MG63 (cell line): ENCODE data around the gene TTLL7. TPM values are rescaled to one million over a fixed set of nuclear protein-coding genes. Genes with fewer than 3 reads are reported as not detected.

ENCODE experiments used
- DNase-seq: peaks from one replicate; pipeline ENCODE4 v3.0.0-alpha.2; 2020
- H3K27me3 ChIP-seq: fragments of 250-450 bp; sonication (Bioruptor Pico); 2 replicates; pipeline ENCODE4 v1.5.1; 2020; ENCODE audit warnings: mild to moderate bottlenecking, moderate library complexity
- H3K36me3 ChIP-seq: fragments of 250-450 bp; sonication (Bioruptor Pico); 2 replicates; pipeline ENCODE4 v1.5.1; 2020; ENCODE audit warnings: mild to moderate bottlenecking, moderate library complexity
- H3K4me3 ChIP-seq: fragments of 250-450 bp; sonication (Bioruptor Pico); 2 replicates; pipeline ENCODE4 v1.5.1; 2020; ENCODE audit warnings: mild to moderate bottlenecking, moderate library complexity
- H3K9me3 ChIP-seq: fragments of 250-450 bp; sonication (Bioruptor Pico); 2 replicates; pipeline ENCODE4 v1.5.1; 2020; ENCODE audit warnings: mild to moderate bottlenecking, moderate library complexity
- total RNA-seq: library from RNA; depleted of rRNA; stranded (reverse); fragments of >200 nt; shearing (Covaris generic); gene quantifications from 2 replicates; pipeline ENCODE4 v1.2.3, GENCODE V29; 2014; ENCODE audit warnings: low replicate concordance

Gene TTLL7
- total RNA-seq, 1 experiment from 2014 or later = 0.03 TPM

DNA sequence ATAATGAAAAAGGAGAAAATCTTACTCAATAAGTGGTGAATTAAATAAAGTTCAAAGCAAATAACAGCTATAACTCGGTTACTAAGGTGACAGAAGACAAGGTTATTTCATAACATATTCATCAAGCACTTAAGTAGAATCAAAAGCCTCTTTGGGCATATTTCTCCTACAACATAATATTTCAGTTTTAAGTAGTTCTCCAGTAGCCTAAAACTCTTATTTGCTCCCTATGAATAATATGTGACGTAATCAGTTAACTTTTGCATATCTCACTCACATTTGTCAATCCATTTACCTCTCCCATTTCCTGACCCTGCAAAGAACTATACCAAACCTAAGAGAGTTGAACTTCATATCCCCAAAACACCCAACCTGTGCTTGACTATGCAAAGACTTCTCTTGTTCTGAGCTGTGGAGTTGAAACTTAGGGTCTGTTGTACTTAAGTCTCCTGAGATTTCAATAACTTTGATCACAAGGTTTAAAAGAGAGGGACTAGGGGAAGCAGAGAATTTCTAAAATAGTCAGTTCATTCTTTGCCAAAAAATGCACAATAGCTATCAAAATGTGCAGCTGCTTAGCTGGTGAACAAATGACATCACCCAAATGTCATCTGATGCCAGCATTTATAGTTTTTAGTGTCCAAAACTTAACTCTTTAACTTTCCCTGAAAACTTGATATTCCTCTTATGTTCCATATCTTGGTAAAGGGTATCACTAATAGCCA lies 37.2 kb downstream of the TTLL7 start:
- no peaks in the 10 kb centered on the region for H3K36me3 ChIP-seq
- DNase-seq = no peak

DNA sequence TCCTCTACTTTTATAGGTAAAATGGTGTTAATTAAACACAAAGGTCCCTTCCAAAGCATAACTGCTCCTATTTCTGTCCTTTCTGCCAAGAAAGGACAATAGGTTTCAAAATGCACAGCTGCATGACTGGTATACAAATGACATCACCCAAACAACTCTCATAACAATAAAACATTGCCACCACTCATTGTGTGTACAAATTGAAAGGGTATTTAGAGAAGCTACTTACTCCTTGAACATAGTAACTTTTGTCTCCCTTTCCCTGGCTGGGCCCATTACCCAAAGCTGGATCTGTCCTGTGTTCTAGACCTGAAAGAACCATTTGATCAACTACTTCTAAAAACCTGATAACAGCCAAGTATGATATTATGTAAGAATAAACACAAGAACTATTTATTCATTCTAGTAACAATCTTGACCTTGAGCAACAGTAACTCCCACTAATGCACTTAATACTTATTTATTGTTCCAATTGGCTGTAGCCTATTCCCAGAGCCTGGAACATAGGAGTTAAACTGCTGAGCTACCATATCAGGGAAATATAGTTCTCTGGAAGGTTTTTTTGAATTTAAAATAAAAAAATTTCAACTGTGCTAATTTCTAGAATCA lies 38.2 kb downstream of the TTLL7 start:
- DNase-seq = no peak
- no peaks in the 10 kb centered on the region for H3K27me3 ChIP-seq
- no peaks in the 10 kb centered on the region for H3K36me3 ChIP-seq
- no peaks in the 10 kb centered on the region for H3K9me3 ChIP-seq
- H3K4me3 ChIP-seq = no peak overlapping the region

More for the DNA sequence above, 37.2 kb downstream of the TTLL7 start:
- Histone ChIP-seq H3K9me3 (no peaks in the 10 kb centered on the region), H3K4me3 (no peak overlapping the region), H3K27me3 (no peaks in the 10 kb centered on the region)

DNA sequence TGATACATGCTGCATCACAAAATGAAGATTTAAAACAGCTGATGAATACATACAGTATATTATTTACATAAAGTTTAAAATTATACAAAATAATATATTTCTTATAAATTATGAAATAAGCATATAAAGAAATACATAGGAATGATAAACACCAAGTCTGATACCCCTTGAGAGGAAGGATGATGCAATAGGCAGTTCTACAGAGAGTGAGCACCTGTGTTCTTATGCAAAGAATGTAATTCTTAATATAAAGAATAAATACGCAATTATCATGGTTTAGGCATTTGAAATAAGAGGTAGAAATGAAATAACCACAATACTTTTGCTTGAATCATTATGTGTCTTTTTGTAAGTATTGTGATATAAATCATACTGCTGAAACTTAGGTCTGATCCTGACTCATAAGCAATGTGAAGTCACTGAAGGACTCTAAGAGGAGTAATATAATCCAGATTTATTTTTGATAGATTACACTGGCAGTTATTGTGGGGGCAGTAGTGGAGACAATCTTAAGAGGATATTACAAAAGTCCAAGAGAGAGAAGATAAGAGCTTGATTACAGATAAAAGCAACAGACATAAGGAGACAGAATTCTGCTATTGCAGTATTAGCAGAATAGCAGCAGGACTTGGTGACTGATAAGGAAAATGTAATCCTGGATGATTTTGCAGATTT lies 39.0 kb downstream of the TTLL7 start:
- no peak for DNase-seq
- H3K4me3 ChIP-seq = no peak overlapping the region
- H3K27me3 ChIP-seq = no peaks in the 10 kb centered on the region
- H3K36me3 ChIP-seq = no peaks in the 10 kb centered on the region
- H3K9me3 ChIP-seq = no peaks in the 10 kb centered on the region

DNA sequence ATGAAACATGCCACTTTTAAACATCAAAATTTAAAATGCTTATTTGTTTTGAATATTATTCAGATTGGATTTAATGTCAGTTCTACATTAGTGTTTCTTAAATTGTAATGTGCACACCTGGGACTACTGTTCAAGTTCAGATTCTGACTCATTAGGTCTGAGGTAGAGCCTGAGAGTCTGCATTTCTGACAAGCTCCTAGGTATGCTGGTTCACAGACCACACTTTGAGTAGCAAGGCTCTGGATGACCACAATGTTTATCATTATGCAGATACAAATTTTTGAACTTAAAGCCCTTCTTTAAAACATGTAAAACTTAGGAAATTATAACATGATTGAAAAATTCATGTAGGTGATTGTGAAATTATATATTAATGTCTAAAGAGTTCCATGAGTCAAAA lies 40.2 kb downstream of the TTLL7 start:
- Histone ChIP-seq H3K27me3 (no peaks in the 10 kb centered on the region), H3K4me3 (no peak overlapping the region), H3K9me3 (no peaks in the 10 kb centered on the region), H3K36me3 (no peaks in the 10 kb centered on the region)
- DNase-seq = no peak

DNA sequence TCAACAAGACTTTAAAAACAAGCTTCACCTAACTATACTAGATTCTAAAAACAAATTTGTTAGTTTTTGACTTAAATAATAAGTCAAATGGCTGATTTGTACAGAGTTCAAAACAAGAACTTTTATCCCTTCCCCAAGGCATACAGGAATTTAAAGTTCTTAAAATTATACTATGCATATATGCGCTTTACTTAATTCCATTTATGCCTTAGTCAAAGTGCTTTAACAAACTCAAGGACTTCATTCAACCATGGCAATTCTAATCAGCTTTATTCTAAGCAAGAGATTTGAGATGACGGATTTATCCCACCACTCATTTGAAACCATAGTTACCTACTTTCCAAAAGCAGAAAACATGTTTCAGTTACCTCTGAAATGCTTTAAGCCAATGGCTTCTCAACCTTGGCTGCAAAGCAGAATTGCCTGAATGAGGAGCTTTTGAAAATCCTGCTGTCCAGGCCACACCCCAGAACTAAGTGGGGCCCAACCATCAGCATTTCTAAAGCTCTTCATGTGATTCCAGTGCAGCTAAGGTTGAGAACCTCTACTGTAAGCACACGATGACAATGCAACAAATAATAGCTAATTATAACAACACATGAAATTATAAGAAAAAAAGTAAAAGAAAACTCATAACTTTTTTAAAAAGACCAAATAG lies 44.6 kb downstream of the TTLL7 start:
- Histone ChIP-seq H3K4me3 (no peak overlapping the region), H3K27me3 (no peaks in the 10 kb centered on the region), H3K9me3 (no peaks in the 10 kb centered on the region), H3K36me3 (no peaks in the 10 kb centered on the region)
- no peak for DNase-seq

DNA sequence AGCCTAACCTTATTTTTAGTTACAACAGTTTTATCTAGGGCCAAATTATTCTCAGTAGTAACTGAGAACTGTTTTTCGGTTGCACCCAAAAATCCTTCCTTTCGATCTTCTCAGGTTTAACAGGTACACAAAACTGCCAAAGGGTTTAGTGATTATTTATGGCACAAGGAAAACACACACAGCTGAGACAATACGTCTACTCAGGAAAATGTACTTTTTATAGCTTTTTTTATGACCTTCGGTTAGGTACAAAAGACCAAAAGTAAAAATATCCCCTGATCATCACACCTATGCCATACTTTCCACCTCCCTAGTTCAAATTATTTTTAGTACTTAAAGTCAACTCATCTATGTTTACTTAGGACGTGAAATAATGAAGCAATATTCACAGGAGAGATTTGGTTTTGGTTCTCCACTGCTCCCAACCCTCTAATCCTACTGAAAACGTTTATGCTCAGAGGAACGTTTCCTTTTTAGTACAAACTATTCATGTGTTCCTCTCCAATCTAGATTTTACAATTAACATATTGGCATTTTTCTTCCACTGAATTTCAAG lies 48.7 kb downstream of the TTLL7 start:
- no peaks in the 10 kb centered on the region for H3K36me3 ChIP-seq
- no peak overlapping the region for H3K4me3 ChIP-seq
- no peak for DNase-seq
- no peaks in the 10 kb centered on the region for H3K27me3 ChIP-seq
- no peaks in the 10 kb centered on the region for H3K9me3 ChIP-seq

DNA sequence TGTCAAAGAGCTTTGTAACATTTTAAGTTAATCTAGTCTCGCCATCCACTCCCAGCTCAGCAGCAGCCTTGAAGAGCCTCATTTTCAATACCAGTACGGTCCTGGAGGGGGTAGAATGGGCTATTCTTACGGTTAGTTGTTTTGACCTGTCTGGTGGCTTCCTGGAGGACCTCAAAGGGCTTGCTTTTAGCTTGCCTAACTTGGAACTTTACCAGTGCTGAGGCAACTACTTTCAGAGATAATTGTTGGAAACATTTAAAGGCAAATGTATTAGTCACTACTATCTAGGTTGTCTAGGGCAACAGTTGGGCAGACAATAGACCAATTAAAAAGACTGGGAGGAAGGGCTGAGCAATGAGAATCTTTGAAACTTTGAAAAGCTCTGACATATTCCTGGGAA lies 56.0 kb downstream of the TTLL7 start:
- Histone ChIP-seq H3K9me3 (no peaks in the 10 kb centered on the region; the same call in 1 of the 2 replicates), H3K4me3 (no peak overlapping the region), H3K36me3 (no peaks in the 10 kb centered on the region), H3K27me3 (no peaks in the 10 kb centered on the region)
- no peak for DNase-seq

DNA sequence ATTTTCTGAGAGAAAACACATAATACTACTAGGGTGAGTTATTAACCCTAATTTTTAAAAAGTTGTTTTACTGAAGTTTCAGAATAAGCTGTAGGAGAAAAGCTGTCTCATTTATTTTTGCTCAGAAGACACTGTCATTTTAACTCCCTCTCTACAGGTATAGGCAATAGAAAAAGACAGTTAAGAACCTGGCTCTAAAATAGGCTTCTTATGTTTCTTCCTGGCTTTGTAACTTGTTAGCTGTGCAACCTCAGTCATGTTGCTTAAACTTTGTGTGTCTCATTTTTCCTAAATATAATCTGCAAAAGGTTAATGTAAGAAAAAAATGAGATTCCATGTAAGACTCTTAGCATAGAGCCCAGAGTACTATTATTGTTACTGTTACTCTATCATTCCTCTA lies 64.4 kb downstream of the TTLL7 start:
- no peak overlapping the region for H3K4me3 ChIP-seq
- DNase-seq = no peak
- no peaks in the 10 kb centered on the region for H3K27me3 ChIP-seq
- no peaks in the 10 kb centered on the region for H3K9me3 ChIP-seq
- no peaks in the 10 kb centered on the region for H3K36me3 ChIP-seq

DNA sequence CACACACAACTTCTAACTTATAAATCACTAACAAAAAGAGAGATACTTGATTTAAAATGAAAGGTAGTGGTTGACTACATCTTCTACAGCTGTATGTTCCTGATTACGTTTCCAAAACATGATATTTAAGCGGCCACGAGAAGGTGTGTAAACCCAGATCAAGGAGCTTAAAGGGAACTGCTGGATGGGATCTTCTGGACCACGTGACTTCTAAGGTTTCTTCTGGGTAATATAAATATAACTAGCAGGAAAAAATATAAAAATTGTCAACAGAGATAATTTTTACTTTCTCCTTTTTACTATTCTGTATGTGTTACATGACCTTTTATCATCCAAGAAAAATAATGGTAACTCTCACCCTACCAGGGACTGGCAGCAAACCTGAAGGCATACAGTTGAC lies 66.2 kb downstream of the TTLL7 start:
- no peaks in the 10 kb centered on the region for H3K9me3 ChIP-seq
- H3K27me3 ChIP-seq = no peaks in the 10 kb centered on the region
- no peaks in the 10 kb centered on the region for H3K36me3 ChIP-seq
- H3K4me3 ChIP-seq = no peak overlapping the region
- DNase-seq = no peak

DNA sequence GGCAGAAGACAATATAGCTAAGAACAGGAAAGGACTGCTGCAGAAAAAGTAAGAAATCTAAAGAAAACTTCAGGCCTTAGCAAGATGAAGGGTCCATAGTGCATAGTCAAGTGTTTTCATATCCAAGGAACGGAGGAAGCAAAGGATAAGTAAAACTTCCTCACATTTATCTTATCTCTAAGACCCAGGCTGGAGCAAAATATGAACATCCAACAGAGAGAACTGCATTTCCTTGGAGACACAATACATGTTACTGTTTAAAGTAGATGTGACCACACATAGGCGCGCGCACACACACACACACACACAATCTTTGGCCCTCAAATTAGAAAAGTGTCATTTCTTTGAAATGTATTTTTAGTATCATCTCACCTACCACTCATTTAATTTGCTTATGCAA lies 66.7 kb downstream of the TTLL7 start:
- Histone ChIP-seq H3K36me3 (no peaks in the 10 kb centered on the region), H3K27me3 (no peaks in the 10 kb centered on the region), H3K4me3 (no peak overlapping the region), H3K9me3 (no peaks in the 10 kb centered on the region)
- no peak for DNase-seq

DNA sequence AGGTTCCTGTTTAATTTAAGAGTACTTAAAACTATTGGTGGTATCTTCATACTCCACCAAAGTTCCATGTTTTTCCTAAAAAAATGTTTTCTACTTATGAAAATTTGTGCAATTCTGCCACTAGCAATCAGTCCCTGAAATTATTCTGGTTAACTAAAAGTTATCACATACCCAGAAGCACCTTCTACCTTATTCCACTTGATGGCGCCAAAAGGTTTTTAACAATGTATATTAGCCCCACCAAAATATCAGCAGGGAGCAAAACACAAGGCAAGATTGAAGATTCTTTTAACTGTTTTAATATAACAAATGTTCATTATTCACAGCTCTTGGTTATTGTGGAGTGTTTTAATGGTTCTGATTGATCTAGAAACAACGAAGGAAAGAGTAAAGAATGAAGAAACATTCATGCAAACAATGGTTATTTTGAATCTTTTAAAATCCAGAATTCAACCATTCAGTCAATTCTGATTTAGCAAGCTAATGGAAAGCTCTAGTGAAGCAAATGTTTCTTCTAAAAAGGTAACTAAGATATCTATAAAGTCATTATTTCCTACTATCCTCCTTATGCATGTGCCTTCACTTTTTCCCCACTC lies 67.2 kb downstream of the TTLL7 start:
- no peaks in the 10 kb centered on the region for H3K9me3 ChIP-seq
- H3K27me3 ChIP-seq = no peaks in the 10 kb centered on the region
- H3K4me3 ChIP-seq = no peak overlapping the region
- H3K36me3 ChIP-seq = no peaks in the 10 kb centered on the region
- DNase-seq = no peak

DNA sequence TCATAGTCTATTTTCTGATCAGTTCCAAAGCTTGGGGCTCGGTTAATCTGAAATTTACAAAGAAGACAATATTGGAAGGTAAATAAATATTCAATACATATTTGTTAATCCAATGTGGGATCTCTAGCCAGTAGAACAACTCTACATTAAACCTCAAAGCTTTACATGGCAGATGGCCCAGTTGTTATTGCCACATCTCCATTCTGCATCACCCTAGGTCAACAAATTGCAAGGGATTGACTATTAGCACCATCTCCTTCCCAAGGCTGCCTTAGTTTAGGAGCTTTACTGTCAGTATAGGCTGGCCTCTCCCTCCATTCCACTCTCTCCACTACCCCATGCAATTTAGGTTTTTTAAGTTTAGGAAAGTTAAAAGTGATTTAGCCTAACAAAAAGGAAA lies 69.7 kb downstream of the TTLL7 start:
- DNase-seq = peak; percentile 5
- Histone ChIP-seq H3K36me3 (no peaks in the 10 kb centered on the region), H3K27me3 (no peaks in the 10 kb centered on the region), H3K9me3 (no peaks in the 10 kb centered on the region), H3K4me3 (no peak overlapping the region)

DNA sequence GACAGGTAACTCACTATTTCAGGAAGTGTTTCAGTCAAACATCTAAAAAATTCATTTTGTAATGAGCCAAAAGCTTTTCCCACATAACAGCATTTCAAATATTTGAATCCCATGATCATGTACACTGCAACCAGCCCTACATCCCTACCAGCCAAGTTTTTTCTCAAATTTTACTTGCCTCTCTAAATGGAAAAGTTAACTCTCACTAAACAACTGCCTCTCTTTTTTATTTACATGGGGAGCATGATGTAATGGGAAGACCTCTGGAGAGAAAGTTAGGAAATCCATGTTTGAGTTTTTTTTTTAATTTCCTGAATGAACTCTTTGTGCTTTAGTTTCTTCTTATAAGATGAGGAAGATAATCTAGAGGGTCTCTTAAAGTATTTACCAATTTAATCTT lies 70.5 kb downstream of the TTLL7 start:
- H3K4me3 ChIP-seq = no peak overlapping the region
- DNase-seq = no peak
- H3K36me3 ChIP-seq = no peaks in the 10 kb centered on the region
- no peaks in the 10 kb centered on the region for H3K9me3 ChIP-seq
- H3K27me3 ChIP-seq = no peaks in the 10 kb centered on the region

DNA sequence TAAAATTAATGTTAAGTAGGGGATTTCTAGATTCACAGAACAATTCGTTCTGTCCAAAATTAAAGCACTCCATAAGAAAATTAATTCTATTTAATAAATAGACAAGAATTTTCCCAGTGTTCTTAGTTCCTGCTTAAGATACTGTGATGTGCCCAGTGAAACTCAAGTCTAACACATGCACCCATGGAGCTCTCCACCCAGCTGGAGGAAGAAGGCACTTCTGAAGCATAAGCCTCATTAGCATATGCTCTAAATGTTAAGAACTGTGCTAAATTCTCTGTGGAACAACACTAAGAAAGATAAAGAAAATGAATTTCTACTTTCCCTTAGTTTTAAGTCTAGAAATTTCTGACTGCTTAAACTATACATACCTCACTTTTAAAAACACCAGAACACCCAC lies 71.2 kb downstream of the TTLL7 start:
- Histone ChIP-seq H3K4me3 (no peak overlapping the region), H3K27me3 (no peaks in the 10 kb centered on the region), H3K36me3 (no peaks in the 10 kb centered on the region), H3K9me3 (no peaks in the 10 kb centered on the region)
- no peak for DNase-seq

DNA sequence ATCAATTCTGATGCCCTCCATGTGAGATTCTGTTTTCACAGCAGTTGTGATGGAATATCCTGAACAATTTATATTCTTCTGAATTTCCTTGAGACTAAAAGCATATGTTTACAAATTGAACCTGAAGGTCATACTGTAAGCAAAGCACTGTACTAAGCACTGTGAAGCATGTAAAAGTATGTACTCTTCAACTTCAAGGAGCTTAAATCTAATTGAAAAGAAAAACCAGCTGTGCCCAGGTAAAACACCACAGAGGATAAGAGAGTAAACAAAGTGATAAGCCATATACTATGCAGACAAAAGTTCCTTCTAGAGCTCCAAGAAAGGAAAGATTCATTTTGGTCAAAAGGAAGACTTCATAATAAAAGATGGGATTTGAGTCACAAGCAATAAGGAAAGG lies 71.9 kb downstream of the TTLL7 start:
- no peak for DNase-seq
- no peaks in the 10 kb centered on the region for H3K27me3 ChIP-seq
- H3K36me3 ChIP-seq = no peaks in the 10 kb centered on the region
- H3K4me3 ChIP-seq = no peak overlapping the region
- no peaks in the 10 kb centered on the region for H3K9me3 ChIP-seq

DNA sequence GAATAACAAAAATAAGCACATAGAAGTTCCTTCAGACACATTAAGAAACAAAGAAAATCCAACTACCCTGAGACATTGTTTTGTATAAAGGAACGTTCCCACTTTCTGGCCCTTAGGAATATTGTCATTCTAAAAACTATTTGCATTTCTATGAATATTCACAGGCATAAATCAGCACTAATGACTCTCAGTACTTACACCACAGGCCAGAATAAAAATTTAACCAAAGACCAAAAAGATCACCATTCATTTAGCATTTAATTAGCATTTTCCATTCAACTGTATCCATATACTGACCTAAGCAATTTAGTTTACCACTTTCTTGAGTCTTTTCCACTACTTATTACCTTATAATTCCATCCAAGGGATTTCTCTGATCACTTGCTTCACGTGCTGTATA lies 75.4 kb downstream of the TTLL7 start:
- H3K4me3 ChIP-seq = no peak overlapping the region
- no peaks in the 10 kb centered on the region for H3K27me3 ChIP-seq
- no peak for DNase-seq
- H3K9me3 ChIP-seq = no peaks in the 10 kb centered on the region
- no peaks in the 10 kb centered on the region for H3K36me3 ChIP-seq

DNA sequence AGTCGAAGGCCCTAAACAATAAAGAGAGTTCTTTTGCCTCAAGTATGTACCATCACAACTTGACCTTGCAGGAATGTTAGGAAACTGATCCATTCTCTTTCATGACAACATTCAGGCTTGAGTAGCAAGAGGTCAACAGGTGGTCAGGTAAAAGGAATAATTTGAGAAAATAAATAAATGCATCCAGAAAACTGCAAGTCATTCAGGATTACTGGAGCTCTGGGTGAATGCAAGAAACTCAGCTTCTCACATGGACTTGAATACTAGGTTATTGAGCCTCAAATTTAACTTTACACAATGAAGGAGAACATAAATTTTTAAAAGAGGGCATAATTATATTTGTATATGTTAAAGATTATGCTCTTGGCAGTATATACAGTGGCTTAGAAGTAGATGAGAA lies 76.5 kb downstream of the TTLL7 start:
- no peak for DNase-seq
- Histone ChIP-seq H3K27me3 (no peaks in the 10 kb centered on the region), H3K9me3 (no peaks in the 10 kb centered on the region), H3K36me3 (no peaks in the 10 kb centered on the region), H3K4me3 (no peak overlapping the region)
